Measurements from ENCODE around the gene ZNF358.

Gene ZNF358

GRCh38 chr19:7515645-7516151 is at the start of gene ZNF358:
TSS of gene ZNF358 (plus strand) at chr19:7516103. CDS start at chr19:7519243, 3,140 bp downstream.
- peak; percentile 47 for DNase-seq

- DNase-seq = no peak
Observed at GRCh38 chr19:7467009-7467989, 48.6 kb upstream of the ZNF358 start.

- DNase-seq = no peak
Observed at GRCh38 chr19:7468840-7469239, 47.1 kb upstream of the ZNF358 start.

DNA sequence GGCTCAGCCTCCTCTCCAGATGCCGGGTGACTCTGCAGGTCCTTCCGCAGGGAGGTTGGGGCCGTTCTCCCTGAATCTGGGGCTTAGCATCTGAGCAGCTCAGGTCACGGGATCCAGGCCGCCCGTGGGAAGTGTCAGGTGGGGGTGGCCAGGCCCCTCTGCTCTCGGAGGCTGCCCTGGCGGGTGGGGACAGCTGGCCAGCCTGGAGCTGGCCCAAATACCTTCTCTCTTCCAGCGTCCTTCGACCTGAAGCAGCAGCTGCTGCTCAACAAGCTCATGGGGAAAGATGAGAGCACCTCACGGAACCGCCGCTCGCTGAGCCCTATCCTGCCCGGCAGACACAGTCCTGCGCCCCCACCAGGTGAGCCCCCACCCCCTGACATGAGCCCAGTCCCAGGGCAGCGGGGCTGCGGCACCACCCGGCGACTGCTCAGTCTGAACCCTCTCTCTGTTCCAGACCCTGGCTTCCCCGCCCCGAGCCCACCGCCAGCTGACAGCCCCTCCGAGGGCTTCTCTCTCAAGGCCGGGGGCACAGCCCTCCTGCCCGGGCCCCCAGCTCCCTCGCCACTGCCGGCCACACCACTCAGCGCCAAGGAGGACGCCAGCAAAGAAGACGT is 46.1 kb upstream of the ZNF358 start:
- DNase-seq = no peak

- DNase-seq = no peak
Observed at GRCh38 chr19:7470540-7471305, 45.2 kb upstream of the ZNF358 start.

GRCh38 chr19:7471696-7472615 is 43.9 kb upstream of the ZNF358 start:
- DNase-seq = no peak

DNA sequence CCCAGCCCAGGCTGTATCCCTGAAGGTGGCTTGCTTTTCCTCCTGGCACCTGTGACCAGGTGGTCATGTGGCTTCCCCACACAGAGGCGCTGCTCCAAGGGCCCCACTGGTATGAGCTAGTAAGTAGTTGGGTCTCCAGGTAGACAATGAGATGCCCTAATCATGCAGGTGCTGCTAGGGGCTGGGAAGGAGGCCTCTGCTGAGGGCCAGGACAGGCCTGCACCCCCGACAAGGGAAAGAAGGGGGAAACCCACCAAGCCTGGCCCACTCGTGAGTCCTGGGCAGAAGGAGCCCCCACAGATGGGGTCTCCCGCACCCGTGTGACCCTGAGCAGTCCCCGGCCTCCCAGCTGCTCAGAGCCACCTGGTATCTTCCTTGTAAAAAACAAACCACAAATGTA is 40.2 kb upstream of the ZNF358 start:
- DNase-seq = no peak

DNA sequence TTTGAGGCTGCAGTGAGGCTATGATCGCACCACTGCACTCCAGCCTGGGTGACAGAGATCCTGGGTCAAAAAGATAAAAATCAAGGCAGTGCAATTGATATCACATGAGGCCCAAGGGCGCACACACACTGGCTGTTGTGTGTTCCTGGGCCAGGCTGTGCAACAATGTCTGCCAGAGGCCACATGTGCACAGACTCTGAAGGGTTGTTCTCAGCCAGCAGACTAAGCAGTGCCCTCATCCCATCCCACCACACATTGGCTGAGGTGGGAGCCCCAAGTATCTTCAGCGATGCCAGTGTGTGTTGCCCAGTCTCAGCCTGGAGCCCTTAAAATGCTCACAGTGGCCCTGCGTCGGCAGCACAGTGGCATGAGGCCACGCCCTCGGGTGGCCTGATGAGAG is 39.7 kb upstream of the ZNF358 start:
- DNase-seq = no peak

DNA sequence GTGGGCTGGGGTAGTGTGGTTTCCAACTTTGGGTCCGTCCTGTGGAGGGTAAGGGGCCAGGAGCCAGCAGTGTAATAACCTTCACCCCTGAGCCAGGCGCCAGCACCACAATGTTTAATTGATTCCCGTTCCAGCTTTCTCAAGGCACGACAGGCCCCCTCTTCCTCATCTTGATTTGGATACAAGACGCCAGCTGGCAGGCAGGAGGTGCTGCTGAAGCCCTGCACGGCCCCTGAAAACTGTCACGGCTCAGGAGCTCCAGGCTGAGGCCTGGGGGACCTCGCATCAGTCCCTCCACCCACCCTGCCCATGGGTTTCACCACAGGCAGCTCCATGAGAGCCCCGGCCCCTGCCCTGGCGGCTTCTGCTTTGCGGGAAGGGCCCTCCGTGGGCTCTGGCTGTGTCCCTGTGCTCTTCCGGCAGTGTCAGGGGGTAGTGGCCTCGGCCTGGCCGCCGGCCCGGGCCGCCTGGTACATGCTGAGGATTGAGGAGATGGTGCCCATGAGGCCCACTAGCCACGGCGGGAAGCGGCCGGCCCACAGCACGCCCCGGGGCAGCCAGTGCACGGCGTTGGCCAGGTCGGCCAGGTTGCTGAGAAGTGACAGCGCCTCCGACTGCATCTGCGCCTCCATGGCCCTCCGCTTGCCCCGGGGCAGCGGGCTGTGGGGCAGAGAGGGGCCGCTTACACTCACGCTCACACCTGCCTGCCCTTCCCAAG is 39.0 kb upstream of the ZNF358 start:
- DNase-seq = no peak

- DNase-seq = no peak
Observed at GRCh38 chr19:7477758-7478157, 38.1 kb upstream of the ZNF358 start.

DNA sequence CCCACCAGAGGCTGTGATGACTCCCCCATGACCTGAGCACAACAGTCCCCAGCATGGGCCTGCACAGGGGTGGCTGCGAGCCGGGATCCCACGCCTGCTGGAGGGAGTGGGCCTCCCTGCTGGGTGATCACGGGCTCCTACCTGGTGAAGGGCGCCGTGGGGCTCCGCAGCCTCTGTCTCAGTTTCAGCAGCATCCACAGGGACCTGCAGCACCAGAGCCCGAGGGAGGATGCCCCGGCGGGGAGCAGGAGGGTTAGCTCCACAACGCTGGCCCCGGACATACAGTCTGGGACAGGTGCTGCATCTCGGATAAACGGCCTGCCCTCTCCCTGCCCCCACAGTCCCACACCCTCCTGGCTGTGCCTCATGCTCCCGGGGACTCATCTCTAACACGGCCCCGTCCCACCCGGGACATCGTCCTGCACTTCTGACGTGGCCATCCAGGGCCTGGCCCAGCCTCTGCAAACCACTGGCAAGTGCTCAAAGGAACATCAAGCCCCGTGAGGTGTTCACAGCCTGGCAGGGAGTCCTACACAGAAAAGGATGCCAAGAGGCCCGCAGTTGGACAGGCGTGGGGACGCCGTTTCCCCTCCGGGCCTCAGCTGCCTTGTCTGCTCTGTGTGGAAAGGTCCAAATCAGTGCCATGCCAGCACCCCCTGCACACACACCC is 37.6 kb upstream of the ZNF358 start:
- no peak for DNase-seq

- no peak for DNase-seq
Observed at GRCh38 chr19:7478843-7479227, 37.1 kb upstream of the ZNF358 start.

- no peak for DNase-seq
Observed at GRCh38 chr19:7480222-7480969, 35.5 kb upstream of the ZNF358 start.

- no peak for DNase-seq
Observed at GRCh38 chr19:7480970-7481255, 35.0 kb upstream of the ZNF358 start.

GRCh38 chr19:7482584-7483439 is 33.1 kb upstream of the ZNF358 start:
- DNase-seq = peak; percentile 81

GRCh38 chr19:7483720-7484201 is 32.1 kb upstream of the ZNF358 start:
- no peak for DNase-seq

- DNase-seq = peak; percentile 20
Observed at GRCh38 chr19:7486923-7487322, 29.0 kb upstream of the ZNF358 start.

- DNase-seq = peak; percentile 77
Observed at GRCh38 chr19:7488736-7489353, 27.1 kb upstream of the ZNF358 start, which contains the start of gene PEX11G. TSS of gene PEX11G (minus strand) at chr19:7489035. CDS start at chr19:7489010, 25 bp downstream.

Measured in NCI-H2171 treated with DMSO at 0.1 percent for 48 hours (cell line).